ENCODE measurements around the gene BEST3. TPM values are rescaled to one million over a fixed set of nuclear protein-coding genes. Genes with fewer than 3 reads are reported as not detected.
A peak's percentile ranks its signal among the peaks of the same experiment; 100 is the strongest.

The BEST3 gene
- total RNA-seq, 1 experiment from 2014 or later = 0.59 TPM

DNA sequence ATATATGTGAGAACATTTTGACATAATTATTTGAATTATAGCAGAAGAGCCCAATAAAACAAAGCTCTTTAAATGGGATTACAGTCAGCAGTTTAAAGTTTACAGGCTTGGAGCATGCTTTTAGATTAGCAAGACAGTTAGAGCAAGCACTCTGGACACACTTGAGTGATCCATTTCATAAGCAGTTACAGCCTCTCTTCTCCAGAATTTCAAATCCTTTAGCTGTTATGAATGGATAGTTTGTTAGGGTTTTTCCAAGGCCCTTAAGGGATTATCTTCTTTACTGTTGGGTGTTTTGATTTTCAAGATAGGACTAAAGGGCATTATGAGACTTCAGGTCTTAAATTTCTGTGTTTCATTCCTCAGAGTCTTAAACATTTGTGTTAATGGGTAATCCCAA, 36.3 kb downstream of the BEST3 start:
- H3K9me3 ChIP-seq = no peaks in the 10 kb centered on the region
- H3K27me3 ChIP-seq = no peaks in the 10 kb centered on the region
- no peak overlapping the region for H3K4me3 ChIP-seq
- DNase-seq = no peak
- H3K36me3 ChIP-seq = no peaks in the 10 kb centered on the region

DNA sequence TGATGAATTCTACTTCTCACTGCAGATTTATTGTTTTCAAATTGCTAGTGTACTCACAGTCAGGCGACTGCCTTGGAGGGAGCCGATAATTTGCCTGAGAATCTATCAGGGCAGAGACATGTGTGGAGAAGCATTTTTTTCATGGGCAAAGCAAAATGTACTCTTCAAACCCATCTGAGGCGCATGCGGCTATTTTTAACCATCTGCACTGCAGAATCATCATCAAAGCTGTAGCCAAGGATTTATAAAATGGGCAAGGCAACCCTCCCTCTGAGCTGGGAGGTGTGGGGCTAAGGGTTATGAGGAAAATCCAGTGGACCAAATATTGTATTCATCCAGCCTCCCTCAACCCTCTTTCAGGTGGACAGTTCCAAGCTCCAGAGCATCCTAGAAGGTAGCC, 37.7 kb downstream of the BEST3 start:
- no peaks in the 10 kb centered on the region for H3K27me3 ChIP-seq
- no peak for DNase-seq
- no peaks in the 10 kb centered on the region for H3K9me3 ChIP-seq
- no peaks in the 10 kb centered on the region for H3K36me3 ChIP-seq
- no peak overlapping the region for H3K4me3 ChIP-seq

DNA sequence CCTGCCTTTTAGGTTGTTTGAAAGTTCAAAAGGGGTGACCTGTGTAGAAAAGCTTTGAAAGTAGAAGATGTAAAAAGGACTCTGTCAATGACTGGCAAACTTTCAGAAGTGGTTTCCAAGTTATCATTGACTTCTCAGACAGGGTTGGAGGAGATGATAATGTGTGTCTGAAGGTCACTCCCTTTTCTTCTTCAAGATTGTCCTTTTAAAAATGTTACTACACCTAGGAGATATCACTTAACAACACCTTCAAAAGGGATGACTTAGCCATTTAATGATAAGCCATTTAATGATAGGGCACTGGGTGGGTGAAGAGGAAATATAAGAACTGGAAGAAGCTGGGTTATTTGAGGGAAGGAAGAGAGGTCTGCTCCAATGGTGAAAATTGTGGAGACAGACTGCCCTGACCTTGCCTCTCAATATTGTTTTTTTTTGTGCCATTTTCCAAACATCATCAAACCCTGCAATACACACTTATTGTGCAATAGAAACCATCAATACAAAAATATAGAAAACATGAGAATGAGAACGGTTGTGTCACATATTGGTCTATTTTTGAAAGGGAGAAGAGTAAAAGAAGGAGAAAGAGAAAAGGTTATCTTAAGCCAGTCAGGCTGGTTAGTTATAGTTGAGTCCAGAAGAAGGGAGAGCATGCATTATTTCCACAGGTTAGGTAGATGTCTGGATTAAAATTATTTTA, 38.8 kb downstream of the BEST3 start:
- DNase-seq = no peak
- Histone ChIP-seq H3K4me3 (no peak overlapping the region), H3K27me3 (no peaks in the 10 kb centered on the region), H3K36me3 (no peaks in the 10 kb centered on the region), H3K9me3 (no peaks in the 10 kb centered on the region)

DNA sequence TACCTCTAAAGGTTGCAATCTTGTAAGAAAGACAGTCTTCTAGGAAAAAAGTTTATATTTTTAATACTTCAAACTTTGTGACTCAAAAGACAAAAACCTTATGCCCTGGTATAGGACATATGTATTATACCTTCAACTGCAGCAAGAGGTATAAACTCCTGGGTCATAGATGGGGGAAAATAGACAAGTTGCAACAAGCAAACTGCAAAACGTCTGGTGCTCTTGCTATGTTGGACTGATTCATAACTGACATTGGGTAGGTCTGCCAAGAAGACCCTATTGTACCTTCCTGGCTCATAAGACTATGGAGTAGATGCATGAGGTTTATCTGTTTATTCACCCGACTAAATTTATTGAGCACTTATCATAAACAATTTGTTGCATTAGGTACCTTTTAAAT, 40.9 kb downstream of the BEST3 start:
- Histone ChIP-seq H3K27me3 (no peaks in the 10 kb centered on the region), H3K4me3 (no peak overlapping the region), H3K36me3 (no peaks in the 10 kb centered on the region), H3K9me3 (no peaks in the 10 kb centered on the region)
- DNase-seq = no peak

DNA sequence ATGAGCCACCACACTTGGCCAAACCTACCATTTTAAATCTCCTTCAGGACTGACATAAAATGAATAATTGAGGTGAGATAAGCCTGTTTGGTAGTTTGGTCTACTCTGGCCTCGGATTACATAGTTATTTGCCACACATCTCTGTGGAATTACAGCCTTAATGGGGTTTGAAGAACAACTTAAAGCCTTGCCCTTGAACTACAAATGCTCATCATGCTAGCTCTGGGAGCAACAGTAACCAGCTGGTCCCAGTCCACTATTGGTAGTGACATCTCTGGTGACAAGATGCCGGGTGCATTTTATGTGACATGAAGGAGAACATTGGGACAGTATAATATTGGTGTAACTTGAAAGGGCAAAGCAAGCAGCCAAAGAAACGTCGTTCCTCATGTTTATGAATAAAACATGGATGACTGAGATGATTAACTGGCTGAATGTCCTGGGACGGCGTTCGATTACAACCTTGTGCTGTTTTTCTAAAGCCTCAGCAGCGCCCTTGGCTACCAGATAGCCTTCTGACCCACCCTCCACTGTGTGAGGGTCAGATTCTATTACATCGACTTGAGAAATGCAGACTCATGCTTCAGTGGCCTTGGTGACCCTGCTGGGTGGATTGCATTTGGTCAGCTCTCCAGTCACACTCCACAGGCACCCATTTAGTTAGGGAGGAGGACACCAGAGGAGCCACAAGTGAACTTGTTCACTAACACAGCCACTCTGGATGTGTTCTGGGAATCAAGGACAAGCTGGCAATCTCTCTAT, 41.5 kb downstream of the BEST3 start:
- no peaks in the 10 kb centered on the region for H3K36me3 ChIP-seq
- no peaks in the 10 kb centered on the region for H3K9me3 ChIP-seq
- no peaks in the 10 kb centered on the region for H3K27me3 ChIP-seq
- DNase-seq = no peak
- no peak overlapping the region for H3K4me3 ChIP-seq

DNA sequence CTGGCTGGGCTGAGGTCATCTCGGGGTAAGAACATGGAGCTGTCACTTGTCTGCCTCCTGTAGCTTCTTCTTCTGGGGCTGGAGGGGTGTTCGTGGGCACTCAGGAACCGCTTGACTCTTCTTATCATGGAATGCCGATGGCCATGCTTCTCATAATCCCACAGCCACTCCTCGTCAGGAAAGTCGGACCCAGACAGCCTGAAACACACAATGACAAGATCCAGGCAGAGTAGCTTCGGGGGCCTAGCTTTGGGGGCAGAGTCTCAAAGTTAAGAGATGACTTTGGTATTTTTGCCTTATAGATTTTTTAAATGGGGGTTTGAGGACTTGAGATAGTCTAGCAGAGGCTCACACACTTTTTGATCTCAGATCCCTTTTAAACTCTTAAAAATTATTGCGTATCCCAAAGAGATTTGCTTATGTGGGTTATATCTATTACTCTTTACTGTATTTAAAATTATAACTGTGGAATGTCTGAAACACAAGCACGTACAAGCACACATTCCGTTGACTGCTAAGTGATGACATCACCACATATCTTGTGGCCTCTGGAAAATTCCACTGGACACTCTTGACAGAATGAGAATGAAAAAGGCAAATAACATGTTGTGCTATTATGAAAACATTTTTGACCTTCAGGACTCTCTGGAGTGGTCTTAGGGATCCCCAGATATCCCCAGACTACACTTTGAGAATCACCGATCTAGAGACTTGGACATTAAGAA, 43.3 kb downstream of the BEST3 start:
- no peak overlapping the region for H3K4me3 ChIP-seq
- no peaks in the 10 kb centered on the region for H3K27me3 ChIP-seq
- H3K36me3 ChIP-seq = no peaks in the 10 kb centered on the region
- DNase-seq = peak; percentile 21
- no peaks in the 10 kb centered on the region for H3K9me3 ChIP-seq

DNA sequence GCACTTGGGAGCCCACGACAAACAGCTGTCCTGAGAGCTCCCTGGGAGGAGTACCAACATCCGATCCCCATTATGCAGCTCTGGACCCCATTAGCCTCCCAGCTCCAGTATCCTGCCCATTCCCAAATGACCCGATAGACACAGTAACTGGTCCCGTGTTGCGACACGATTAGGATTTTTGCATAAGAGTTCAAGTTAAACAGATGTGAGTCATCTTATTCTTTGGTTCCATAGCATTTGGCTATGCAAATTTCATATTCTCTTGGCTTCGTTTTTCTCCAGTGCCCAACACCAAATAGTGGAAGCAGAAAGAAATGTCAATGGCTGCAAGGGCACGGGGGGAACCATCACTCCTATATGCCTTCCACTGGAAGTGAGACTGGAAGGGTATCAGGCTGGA, 45.4 kb downstream of the BEST3 start:
- no peak for DNase-seq
- H3K9me3 ChIP-seq = no peaks in the 10 kb centered on the region
- no peaks in the 10 kb centered on the region for H3K36me3 ChIP-seq
- no peaks in the 10 kb centered on the region for H3K27me3 ChIP-seq
- no peak overlapping the region for H3K4me3 ChIP-seq

DNA sequence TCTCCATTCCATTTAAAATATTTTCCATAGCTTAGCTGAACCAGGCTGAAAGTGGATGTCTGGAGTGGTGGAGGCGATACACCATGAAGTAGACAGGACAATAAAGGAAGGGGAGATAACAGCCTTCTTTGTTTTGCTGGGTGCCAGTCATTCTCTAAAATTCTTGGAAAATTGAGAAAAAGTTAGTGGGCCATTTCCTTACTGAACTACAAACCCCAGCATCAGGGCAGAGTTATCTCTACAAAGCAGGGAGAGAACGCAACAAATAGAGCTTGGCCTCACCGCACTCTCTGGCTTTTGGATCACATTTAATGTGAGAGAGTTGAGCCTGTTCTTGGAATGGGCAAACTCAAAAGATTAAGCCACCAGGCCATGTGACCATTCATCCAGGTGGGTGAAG, 47.2 kb downstream of the BEST3 start:
- Histone ChIP-seq H3K9me3 (no peaks in the 10 kb centered on the region), H3K4me3 (no peak overlapping the region)

DNA sequence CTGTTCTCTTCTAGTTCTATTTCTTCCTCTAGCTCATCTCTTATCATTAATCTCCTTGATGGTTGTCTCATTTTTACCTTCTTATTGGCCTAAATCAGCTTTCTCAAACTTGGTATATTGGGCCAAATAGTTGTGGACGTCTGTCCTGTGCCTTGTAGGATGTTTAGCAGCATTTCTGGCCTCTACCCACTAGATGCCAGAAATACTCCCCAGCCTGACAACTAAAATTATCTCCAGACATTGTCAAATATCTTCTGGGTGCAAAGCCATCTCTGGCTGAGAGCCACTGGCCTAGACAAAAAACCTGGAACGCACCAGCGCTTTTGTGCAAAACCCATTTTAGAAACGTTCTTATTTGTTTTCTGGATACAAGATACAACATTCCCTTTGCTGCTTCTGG, 49.6 kb downstream of the BEST3 start:
- no peaks in the 10 kb centered on the region for H3K9me3 ChIP-seq
- H3K27me3 ChIP-seq = no peaks in the 10 kb centered on the region
- H3K4me3 ChIP-seq = no peak overlapping the region
- H3K36me3 ChIP-seq = no peaks in the 10 kb centered on the region
- DNase-seq = no peak

More for the DNA sequence above, 47.2 kb downstream of the BEST3 start:
- no peak for DNase-seq
- H3K36me3 ChIP-seq = no peaks in the 10 kb centered on the region
- no peaks in the 10 kb centered on the region for H3K27me3 ChIP-seq

DNA sequence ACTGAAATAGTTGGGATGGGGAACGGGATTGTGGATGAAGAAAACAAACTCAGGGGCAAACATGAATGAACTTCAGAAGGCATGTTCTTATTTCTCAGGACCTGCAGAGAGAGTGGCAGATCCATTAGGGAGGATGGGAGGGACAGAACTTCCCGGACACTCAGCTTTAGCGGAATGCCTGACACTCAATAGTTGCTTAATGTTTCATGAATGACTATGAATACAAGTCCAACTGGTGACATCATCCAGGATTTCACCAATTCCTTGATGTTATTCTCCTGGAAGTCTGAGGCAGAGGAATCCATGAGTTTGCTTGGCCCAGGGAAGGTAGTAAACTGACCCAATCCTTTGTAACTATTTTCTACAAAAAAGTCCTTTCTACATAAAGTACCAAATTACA, 50.6 kb downstream of the BEST3 start:
- Histone ChIP-seq H3K9me3 (no peaks in the 10 kb centered on the region), H3K4me3 (no peak overlapping the region), H3K27me3 (no peaks in the 10 kb centered on the region), H3K36me3 (no peaks in the 10 kb centered on the region)
- DNase-seq = peak; percentile 53

DNA sequence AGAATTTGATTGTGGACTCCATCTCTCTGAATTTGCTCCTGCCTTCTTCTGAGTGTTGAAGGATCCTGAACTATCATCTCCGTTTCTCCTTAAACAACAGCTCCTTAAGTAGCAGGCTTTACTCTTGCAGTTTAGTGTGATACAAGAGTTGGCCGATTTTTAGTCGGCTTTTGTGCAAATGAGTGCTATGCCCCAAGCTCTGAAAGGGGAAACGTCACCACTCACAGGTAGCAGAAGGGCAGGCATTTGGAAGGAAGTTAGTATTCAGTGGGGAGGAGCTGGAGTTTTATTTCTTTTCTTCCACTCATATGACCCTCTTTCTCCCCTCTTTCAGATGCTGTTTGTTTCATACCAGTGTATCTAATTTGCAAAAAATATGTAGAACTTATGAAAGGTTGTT, 51.9 kb downstream of the BEST3 start:
- no peak for DNase-seq
- H3K36me3 ChIP-seq = no peaks in the 10 kb centered on the region
- no peak overlapping the region for H3K4me3 ChIP-seq
- no peaks in the 10 kb centered on the region for H3K9me3 ChIP-seq
- no peaks in the 10 kb centered on the region for H3K27me3 ChIP-seq

DNA sequence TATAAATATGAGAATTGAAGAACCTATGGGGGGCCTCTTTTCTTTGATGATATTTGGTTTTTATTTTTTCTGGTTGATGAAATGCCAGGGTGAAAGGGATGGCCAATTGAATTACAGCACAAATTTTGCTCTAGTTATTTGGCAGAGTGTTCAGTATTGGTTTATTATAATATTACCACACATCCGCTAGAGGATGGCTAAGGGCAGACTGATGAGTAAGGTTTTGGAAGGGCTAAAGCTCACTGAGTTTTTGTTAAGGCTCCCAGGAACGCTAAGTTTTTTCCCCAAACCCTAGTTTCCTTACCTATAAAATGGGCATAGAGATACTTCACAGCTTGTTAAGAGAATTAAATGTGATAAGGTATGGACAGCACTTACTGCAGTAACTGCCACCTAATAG, 54.1 kb downstream of the BEST3 start:
- no peaks in the 10 kb centered on the region for H3K27me3 ChIP-seq
- no peak overlapping the region for H3K4me3 ChIP-seq
- peak; percentile 29 for DNase-seq
- no peaks in the 10 kb centered on the region for H3K9me3 ChIP-seq
- no peaks in the 10 kb centered on the region for H3K36me3 ChIP-seq

DNA sequence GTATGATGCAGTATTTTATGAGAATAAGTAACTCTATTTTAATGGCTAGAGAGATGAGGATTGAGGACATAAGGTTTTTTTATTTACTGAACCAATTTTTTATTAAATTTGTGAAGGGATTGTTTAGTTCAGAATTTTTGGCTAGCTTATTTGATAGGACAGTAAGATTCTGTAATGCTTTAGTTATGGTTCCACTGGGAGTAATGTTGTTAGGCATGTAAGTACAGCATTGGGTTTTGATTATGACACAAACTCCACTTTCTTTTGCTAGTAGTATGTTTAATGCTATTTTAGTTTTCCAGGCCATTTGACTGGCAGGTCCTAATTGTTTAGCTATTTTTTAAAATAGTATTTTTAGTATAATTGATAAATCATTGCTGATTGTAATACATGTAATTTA, 54.6 kb downstream of the BEST3 start:
- Histone ChIP-seq H3K36me3 (no peaks in the 10 kb centered on the region), H3K27me3 (no peaks in the 10 kb centered on the region), H3K9me3 (no peaks in the 10 kb centered on the region), H3K4me3 (no peak overlapping the region)
- DNase-seq = no peak

DNA sequence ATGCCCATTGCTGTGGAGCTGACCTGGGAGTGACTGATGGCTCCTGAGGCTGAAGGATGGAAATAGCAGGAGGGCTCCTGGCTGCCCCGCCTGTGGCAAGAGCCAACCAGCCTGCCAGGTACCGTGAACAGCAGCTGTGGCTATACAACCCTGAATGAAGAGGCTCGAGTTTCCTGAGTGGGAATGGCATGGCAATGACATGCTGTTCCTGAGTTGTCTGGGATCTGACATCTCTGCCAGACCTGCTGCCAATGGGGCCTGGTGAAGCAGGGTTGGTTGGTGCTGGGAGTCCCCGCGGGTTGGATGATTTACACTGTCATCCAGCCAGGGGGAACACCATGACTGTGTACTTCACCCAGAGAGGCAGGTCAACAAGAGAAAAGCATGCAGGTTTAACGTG, 56.6 kb downstream of the BEST3 start:
- no peak overlapping the region for H3K4me3 ChIP-seq
- DNase-seq = no peak
- H3K9me3 ChIP-seq = no peaks in the 10 kb centered on the region
- H3K27me3 ChIP-seq = no peaks in the 10 kb centered on the region
- H3K36me3 ChIP-seq = no peaks in the 10 kb centered on the region

DNA sequence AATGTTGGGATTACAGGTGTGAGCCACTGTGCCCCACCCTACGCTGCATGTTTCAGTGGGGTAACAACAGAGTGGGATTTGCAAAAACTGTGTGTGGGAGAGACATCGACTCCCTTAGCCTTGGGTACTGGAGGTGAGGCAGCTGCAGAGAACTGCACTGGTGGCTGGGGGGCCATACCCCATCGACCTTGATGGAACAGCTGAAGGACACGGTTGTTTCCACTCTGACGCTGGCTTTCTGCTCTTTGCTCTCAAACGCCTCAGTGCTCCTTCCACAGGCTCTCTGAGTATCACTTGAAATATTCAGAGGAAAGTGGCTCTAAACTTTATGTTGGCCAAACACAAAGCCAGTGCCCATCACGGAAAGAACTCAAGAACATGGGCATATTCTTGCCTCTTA, 57.6 kb downstream of the BEST3 start:
- H3K27me3 ChIP-seq = no peaks in the 10 kb centered on the region
- H3K4me3 ChIP-seq = no peak overlapping the region
- H3K36me3 ChIP-seq = no peaks in the 10 kb centered on the region
- DNase-seq = no peak
- no peaks in the 10 kb centered on the region for H3K9me3 ChIP-seq

DNA sequence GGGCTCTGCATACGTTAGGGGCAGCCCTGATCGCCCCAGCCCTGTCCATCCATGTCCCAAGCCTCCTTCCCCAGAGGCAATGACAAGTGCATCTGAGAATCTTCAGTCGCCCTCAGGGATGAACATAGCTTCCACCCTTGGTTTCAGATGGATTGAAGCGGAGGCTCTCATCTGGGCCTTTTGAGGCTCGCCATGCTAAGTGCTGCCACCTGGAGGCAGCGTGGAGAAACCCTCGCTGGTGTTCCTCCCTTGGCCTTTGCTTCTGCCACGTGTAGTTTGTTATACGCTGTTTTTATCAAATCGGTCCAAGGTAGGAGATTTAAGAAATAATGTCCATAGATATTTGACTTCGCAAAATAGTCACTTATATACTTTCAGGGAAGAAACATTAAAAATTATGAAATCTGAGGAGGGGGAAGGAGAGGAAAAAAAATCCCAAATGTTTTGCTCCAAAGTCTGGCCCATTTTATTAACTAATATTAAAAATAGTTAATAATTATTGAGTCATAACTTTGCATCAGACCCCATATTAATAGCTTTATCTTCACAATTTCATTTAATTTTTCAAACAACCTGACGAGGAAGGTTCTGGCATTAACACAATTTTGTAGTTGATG, 59.6 kb downstream of the BEST3 start:
- H3K27me3 ChIP-seq = no peaks in the 10 kb centered on the region
- peak; percentile 43 for DNase-seq
- no peaks in the 10 kb centered on the region for H3K36me3 ChIP-seq
- H3K4me3 ChIP-seq = no peak overlapping the region
- H3K9me3 ChIP-seq = no peaks in the 10 kb centered on the region

DNA sequence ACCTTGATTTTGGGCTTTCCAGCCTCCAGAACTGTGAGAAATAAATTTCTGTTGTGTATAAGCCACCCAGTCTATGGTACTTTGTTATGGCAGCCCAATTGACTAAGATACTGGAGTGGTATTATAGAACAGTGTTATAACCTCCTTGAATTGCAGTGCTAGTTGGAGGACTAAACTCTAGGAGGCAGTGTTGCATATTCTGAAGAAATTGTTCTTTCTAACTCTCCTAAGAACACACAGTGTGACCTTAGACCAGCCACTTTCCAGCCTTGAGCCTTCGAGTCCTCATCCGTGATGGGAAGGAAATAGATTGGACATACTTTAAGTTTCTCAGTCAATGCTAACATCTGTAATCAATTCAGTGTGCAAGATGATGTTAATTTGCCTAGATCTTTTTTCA, 66.0 kb downstream of the BEST3 start:
- no peak for DNase-seq

More for the DNA sequence above, 66.0 kb downstream of the BEST3 start:
- Histone ChIP-seq H3K4me3 (no peak overlapping the region), H3K9me3 (no peaks in the 10 kb centered on the region), H3K27me3 (no peaks in the 10 kb centered on the region), H3K36me3 (no peaks in the 10 kb centered on the region)
